Mesenteric fat pad (tissue), 1 donor: Measurements from ENCODE around the gene OOSP4A. TPM values are rescaled to one million over a fixed set of nuclear protein-coding genes. Genes with fewer than 3 reads are reported as not detected.

ENCODE experiments used
- DNase-seq: peaks from one replicate; pipeline ENCODE4 v3.0.0-alpha.2; 2020; ENCODE audit warnings: low spot score
- long read RNA-seq: library from polyadenylated mRNA; unstranded; transcript quantifications from one replicate; pipeline ENCODE4 v2.0.0, GENCODE V29; 2020
- total RNA-seq: library from RNA; stranded (reverse); fragmentation: NEBNext Ultra II Directional; extraction: Animal tissue kit (Norgen Biotek cat#: 25700); gene quantifications from one replicate; pipeline ENCODE4 v1.2.1, GENCODE V29; 2021
- donor health status: DM: yes; HTN: yes; CAD: no.

OOSP4A gene
- not detected for total RNA-seq
- long read RNA-seq = 0 reads

DNA sequence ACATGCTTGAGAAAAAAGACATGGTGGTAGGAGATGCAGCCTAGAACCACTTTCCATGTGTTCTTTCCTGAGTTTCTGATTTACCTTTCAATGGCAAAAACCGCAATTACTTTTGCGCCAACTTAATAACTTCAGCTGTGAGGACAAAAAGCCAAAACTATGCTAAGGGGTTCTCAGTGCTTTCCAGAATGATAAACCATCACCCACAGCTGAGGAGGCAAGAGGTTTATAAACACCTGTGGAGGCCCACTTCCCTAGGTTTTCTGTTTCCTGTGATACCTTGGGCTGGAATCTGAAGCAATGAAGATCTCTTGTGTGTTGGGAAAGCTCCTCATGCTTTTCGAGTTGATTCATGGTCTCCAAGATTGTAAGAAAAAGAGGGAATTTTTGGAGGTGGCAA, at the start of gene OOSP4A:
Gene OOSP4A (plus strand): TSS at position 301 of the 400 bp plus-strand sequence. CDS start 0 bp downstream, at position 301.
- no peak for DNase-seq

DNA sequence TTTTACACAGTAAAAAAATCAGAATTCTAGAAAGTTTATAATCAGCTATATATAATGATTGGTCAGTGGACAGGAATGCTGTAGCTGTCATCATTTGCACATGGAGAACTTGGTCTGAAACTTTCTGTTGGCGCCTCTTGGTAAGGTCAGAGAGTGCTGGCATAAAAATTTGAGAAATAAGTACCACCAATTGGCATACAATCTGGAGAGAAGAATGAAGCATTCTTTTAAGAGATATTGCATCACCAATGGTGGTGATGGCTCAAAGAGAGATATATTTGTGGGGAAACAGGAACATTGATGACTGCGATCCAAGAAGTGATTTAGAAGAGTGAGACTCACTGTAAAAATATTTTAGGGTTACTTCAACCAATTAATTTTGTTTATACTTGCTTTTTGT, 45.4 kb upstream of the OOSP4A start:
- DNase-seq = no peak

DNA sequence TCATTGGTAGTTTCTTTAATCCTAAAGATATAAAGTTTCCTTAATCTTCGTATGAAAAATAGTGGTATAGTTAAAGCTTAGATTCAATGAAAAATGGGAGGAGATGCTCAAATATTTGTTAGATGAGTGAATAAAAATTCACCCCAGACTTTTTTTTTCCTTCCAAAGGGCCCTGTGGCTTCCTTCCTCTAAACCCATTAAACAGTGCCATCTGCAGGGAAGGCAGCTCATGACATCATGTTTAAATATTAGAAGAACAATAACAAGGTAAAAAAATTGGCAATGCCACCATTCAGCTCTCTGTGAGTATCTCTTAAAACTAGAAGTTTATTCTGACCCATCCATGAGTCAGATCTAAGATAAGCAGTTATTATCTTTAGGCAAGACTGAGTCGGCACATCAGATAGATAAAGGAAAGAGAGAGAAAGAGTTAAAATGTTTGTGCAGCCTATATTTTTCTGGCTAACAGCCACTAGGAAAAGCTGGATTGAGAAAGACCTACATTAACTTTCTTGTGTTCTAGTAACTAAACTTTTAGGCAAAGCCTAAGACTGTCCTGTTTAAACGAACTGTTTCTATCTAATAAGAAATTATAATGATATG, 44.7 kb upstream of the OOSP4A start:
- DNase-seq = no peak

DNA sequence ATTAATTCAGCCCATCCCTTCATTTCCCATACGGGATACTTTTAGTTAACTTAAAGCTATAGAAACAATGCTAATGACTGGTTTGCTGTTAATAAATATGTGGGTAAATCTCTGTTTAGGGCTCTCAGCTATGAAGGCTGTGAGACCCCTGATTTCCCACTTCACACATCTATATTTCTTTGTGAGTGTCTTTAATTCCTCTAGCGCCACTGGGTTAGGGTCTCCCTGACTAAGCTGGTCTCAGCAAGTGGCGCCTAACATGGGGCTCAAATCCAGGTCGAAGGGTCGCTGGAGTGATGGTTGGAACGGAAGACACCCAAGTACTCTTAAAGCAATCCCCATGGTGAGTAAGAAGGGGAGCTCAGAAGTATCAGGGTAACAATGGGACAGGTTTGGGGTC, 40.0 kb upstream of the OOSP4A start:
- DNase-seq = no peak

DNA sequence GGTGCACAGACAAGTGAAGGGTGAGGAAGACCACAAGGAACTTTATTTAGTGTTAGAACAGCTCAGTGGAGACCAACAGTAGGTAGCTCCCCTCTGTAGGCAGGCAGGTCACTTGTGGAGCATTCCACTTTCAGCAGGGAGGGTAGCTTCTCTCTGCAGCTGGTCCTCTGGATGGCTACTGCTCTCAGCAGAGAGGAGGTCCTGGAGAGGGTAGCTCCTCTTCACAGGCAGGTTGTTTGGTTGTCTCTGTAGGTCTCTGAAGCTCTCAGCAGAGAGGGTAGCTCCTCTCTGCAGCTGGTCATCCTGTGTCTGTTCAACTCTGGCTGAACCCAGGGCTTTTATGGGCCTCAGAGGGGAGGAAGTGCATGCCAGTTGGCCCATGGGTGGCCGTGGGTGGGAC, 32.1 kb upstream of the OOSP4A start:
- DNase-seq = no peak

DNA sequence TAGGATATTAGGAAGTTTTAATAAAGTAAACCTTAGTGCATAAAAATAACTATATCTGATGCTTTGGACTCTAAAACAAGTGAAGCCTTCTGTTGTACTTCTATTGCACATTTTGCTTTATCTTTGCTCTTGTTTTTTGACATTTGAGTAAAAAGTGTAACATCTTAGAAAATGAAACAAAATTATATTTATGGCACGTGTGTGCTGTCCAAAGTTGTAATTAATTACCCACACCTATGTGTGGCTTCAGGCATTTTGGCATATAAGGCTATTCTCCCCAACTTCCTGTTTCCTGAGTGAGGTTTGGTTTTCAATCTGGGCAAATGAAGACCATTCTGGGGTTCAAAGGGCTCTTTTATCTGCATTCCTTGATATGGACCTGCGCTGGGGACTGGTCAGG, 25.7 kb upstream of the OOSP4A start, which contains the start of gene OOSP1:
Gene OOSP1 (plus strand): TSS at position 301 of the 400 bp plus-strand sequence. CDS start 23 bp downstream, at position 324.
- DNase-seq = no peak

DNA sequence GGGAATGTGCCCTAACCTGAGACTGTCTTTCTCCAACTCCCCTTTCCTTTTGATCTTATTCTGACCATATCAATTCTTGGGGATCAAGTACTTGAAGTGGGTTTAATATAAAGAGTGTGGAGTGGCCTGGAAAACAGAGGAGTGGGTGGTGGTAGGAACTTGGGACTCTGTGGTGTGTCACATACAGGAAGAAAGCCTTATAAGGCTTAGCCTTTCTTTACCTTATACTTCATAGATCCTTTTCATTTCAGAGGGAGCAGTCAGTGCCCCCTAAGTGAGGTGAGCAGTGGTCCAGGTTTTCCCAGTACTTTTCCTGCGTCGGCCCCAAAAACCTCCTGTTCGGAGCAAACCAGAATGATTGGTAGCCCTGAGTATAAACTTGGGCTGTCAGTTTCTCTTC, 25.1 kb upstream of the OOSP4A start:
- no peak for DNase-seq

DNA sequence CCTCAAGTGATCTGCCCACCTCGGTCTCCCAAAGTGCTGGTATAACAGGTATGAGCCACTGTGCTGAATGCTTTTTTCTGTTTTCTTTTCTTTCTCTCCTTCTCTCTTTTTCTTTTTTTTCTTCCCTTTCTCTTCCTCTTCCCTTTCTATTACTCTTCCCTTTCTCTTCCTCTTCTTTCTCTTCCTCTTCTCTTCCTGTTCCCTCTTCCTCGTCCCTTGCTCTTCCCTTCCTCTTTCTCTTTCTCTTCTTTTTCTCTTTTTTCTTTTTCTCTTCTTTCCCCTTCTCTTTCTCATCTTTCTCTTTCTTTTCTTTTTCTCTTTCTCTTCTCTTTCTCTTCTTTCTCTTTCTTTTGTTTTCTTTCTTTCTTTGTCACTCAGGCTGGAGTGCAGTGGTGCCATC, 24.4 kb upstream of the OOSP4A start:
- no peak for DNase-seq

DNA sequence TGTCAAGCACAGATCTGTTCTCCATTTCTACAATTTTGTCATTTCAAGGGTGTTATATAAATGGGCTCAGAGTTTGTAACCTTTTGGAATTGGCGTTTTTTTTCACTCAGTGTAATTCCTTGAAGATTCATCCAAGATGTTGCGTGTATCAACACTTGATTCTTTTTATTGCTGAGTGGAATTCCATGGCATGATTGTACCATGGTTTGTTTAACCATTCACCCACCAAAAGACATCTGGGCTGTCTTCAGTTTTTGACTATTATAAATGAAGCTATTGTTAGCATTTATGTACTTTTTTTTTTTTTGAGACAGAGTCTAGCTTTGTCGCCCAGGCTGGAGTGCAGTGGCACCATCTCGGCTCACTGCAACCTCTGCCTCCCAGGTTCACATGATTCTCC, 22.7 kb upstream of the OOSP4A start:
- no peak for DNase-seq

DNA sequence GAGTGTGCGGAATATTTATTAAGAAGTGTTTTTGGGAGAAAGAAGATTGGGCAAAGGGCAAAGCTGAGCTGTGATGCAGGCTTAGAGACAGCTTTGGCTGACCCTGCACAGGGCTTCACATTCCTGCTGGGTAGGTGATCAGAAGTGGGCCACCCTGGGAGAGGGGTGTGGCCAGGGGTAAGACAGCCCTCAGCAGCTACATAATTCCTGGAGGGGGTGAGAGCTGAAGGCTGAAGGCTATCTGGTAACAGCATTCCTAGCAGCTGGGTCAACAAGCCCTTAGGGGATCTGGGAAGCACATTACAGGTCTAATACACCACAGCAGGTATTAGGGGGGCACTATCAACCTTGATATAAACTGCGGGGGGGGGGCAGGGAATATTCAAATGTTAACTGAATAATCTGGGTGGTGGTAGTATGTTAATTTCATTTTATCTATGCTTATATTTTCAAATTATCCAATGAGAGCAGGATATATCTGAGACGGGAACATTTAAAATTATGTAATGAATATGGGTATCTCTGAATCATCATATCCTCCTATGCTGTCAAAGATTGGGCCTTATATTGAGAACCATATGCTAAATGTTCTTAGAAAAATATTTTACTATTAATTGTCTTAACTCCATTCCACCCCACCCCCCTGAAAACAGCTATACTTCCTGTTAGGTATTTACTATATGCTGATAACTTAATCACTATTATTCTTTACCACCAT, 19.7 kb upstream of the OOSP4A start:
- no peak for DNase-seq

DNA sequence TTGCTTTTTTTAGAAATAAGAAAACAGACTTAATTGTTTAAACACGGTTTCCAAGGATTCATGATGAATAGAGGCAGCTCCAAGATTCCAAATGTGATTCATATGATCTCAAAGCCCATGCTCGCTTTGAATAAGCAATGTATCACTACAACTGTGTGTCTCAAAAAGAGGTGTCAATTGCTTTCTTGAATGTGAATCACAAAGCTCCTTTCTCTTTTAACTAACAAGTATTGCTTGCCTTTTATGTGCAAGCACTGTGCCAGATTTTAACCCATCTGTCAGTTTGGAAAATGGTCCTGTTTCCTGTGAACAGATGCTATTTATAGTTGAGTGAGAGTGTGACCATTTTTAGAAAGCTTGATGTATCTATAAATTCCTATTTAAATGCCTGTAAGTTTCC, 19.1 kb upstream of the OOSP4A start:
- DNase-seq = no peak

DNA sequence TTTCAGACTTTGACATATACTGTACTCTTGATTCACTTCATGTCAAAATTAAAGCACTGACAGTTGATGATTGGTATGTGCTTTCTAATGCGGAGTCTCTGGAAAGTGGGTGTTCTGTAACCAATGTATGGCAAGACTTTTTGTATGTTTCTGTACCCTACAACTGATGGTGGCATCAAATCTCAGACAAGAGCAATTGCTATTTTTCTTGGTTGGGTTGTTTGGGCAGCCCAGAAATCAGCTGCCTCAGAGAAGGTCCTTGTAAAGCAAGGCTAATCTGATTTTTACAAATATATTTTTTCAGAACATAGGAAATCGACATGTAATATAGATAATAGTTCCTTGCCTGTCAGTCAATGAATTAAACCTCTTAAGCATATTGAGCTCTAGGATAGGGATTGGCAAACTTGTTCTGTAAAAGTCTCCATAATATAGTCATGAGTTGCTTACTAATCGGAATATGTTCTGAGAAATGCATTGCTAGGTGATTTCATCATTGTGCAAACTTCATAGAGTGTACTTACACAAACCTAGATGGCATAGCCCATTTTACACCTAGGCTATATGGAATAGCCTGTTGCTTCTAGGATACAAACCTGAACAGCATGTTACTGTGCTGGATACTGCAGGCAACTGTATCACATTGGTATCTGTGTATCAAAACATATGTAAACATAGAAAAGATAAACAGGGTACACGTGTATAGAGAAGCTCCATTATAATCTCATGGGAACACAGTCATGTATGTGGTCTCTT, 10.2 kb upstream of the OOSP4A start:
- no peak for DNase-seq

DNA sequence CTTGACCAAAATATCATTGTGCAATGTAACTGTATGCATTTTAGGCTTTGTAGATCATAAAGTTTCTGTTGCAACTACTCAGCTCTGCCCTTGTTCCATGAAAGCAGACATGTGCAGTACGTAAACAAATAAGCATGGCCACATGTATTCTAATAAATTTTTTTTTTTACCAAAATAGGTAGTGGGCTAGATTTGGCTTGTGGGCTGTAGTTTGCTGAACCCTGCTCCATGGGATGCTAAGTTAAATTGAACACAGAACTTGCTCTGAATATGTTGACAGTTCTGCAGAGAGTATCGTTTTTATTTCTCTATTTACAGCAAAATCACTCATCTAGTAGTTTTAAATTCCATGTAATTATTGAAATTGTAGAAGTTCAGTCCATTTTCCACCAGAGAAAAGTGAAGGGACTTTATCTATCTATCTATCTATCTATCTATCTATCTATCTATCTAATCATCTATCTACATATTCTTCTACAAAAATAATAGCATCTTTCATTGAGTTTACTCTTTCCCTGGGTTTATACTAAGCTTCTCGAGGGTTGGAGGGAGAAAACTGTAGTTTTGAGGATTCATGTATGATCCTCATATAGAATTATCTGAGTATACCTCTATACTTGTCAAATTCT, 9.5 kb upstream of the OOSP4A start:
- DNase-seq = no peak

DNA sequence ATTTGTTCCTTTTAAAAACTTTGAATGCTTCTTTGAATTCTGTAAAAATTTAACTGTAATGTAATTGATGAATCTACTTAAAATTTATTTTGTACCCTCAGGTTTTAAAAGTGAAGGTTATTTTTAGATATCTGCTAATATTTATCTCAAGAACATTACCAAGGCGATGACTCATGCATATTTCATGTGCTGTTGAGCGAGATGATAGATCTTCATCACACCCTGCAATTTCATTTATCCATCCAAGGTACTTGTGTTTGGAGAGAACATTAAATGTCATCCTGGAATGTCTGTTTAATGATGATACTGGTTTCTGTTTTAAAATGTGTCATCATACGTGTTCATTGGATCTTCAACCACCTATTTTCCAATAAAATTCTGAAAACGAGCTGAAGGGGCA, 6.7 kb upstream of the OOSP4A start:
- no peak for DNase-seq

DNA sequence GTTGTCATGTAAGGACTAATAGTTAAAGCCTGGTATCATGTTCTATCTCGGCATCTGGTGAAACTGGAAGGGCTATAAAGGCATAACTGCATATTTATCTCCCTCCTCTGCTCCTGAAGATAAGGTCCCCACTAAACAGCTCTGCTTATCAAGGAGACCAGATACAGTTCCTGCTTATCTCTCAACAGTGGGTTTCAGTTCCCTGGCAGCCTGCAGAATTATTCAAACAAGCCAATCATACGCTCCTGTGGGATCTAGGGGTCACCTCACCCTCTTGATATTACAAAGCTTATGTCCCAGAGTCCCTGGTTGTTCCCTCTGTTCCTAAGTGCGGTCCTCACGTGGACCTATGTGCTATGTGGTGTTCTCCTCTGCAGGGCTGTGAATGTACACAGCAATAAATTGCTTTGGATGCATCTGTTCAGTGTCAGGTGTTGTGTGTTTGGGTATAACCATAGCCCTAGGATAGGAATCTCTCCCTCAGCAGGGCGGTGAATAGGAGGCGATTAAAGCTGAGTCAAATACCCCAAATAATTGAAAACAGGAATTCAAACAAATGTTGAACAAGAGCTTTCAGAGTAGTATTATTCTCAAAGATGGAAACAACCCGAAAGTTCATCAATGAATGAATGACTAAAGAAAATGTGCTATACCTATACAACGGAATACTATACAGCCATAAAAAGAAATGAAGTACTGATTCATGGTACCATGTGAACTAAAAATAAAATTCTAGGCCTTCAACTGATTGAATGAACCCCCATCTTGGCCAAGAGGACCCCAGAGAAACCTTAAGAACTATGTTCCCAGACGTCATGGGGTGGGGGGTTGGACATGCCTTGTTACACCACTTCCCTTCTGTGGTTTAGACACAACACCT, 3.1 kb upstream of the OOSP4A start:
- DNase-seq = no peak

DNA sequence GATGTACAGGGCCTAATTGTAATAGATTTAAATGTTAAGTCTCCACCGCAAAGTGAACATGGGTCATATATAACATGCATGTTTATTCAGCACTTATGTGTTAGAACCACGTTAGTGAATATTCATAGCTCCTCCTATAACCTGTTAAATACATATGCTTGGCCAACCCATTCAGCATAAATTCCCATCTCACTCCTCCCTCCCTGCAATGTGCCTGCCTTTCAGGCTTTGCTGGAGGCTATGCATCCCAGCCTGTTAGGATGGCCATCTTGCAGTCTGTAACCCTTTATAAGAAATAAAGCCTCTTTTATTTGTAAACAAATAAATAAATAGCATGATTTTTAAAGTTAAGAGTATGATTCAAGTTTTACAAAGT, 1.7 kb upstream of the OOSP4A start:
- DNase-seq = no peak

DNA sequence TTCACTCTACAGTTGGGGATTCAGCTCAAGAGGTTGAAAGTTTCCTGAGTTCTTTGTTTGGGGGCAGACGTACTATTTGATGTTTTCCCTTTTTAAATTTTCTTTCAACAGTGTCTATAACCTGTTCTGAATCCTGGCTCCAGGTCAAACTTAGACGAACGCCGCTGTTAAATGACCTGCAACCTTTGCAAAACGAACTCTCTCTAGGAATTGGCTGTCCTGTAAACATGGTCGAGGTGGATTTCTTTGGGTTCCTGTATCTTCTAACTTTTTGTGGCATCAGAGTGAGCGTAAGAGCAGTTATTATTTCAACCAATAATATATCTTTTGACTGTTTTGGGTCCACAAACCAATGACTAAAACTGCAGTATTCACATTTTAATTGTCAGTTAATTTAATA, 1.6 kb downstream of the OOSP4A start:
- DNase-seq = no peak

DNA sequence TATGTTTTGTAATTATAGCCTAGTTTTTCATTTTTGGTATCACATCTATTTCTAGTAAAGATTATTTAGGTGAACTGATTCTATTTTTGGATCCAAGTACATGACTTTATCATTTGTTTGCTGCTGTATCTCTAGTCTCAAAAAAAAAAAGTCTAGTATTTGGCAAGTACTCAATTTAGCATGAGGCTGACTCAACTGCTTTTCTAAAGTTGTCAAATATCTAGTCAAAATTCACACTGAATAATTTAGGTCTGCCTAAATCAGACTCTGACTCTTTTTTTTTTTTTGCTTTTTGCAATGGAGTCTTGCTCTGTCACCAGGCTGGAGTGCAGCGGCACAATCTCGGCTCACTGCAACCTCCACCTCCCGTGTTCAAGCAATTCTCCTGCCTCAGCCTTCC, 2.4 kb downstream of the OOSP4A start:
- DNase-seq = no peak

DNA sequence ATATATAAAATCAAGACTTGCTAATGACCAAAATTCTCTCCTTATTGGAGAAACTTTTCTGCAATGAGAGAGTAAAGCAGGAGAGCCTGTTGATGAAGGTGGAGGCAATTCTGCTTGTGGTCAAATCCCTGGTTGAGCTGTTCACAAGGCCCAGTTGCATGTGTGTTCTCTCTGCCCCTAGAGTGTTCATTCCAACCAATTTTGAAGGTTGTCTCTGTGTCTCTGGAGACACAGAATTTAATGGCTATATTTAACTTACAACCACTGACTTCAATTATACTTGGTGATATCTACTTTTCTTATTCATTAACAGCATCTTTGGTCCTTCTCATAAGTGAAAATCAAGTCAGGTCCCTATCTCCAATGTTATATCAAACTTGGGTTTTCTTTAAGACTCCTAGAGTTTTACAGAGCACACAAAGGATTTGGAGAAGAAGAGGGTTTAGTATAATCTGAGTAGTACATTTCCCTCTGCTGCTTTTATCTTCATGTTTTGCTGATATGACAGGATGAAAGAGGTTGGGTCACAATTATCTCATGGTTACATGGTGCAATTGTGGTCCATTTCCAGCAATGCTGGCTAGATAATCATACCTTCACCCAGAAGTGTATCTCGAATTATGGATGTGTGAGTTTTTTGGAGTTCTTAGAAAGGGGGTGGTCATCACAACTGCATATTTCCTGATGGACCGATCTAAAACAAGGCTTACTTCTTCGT, 4.0 kb downstream of the OOSP4A start:
- no peak for DNase-seq

DNA sequence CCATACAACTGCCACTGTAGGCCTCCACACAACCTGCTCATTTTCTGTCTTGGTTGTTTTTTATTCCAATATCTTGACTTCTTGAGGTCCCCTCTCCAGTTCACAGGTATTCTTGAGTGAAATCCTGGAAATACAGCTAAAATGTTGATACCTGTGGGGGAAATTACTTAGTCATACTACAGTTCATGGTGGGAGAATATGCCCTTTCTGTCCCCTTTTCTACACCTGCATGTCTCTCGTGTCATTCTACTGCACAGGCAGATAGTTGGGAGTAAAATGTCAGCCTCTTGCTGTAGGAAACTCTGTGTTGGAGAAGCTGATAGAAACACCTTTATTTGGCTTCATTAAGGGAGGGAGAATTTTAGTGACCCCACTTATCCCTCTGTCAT, 4.6 kb downstream of the OOSP4A start:
- DNase-seq = no peak
